ENCODE measurements around the gene SPIRE1.
"Not testable (repeated sequence)": the region's sequence is repeated elsewhere in the genome, so short reads cannot be mapped to it uniquely, and the experiment has no call there.

The SPIRE1 gene

DNA sequence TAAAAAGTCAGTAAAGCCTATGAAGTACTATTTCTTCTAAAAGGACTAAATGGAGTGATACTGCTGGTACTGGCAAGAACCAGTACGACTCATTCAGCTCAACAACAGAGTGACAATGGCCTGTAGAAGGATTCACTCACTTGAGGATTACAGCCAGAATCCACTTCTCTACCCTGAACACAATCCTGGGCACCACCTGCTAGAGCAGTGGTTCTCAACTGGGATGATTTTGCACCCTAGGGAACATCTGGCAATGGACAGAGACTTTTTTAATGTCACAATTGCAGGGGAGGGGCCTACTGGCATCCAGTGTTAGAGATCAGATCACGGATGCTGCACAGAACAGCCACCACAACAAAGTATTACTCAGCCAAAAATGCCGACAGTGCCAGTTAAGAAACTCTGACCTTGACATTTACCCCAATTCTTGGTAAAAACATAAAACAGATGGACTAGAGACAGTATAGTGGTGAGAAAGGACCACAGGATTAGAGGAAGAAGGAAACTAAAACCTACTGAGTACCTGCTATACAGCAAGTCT lies 5.0 kb downstream of the SPIRE1 start:
- H3K27ac ChIP-seq: peak overlapping the region; percentile 9
- no peak overlapping the region for H3K9ac ChIP-seq
- no peak overlapping the region for H3K4me3 ChIP-seq (ENCODE audit: low read depth, low read length)
- H3K4me2 ChIP-seq (ENCODE audit: low read length): peak overlapping the region; percentile 28
- H3K79me2 ChIP-seq: peaks cover 20% of the 10 kb centered on the region
- no peaks in the 10 kb centered on the region for H3K9me3 ChIP-seq (ENCODE audit: control insufficient read depth, low read length)
- no peaks in the 10 kb centered on the region for H3K27me3 ChIP-seq (ENCODE audit: control insufficient read depth, insufficient read depth, low read length)
- TF ChIP-seq, protein P1, sequence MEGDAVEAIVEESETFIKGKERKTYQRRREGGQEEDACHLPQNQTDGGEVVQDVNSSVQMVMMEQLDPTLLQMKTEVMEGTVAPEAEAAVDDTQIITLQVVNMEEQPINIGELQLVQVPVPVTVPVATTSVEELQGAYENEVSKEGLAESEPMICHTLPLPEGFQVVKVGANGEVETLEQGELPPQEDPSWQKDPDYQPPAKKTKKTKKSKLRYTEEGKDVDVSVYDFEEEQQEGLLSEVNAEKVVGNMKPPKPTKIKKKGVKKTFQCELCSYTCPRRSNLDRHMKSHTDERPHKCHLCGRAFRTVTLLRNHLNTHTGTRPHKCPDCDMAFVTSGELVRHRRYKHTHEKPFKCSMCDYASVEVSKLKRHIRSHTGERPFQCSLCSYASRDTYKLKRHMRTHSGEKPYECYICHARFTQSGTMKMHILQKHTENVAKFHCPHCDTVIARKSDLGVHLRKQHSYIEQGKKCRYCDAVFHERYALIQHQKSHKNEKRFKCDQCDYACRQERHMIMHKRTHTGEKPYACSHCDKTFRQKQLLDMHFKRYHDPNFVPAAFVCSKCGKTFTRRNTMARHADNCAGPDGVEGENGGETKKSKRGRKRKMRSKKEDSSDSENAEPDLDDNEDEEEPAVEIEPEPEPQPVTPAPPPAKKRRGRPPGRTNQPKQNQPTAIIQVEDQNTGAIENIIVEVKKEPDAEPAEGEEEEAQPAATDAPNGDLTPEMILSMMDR (IDR thresholded peaks at IDR 0.05): no peak
- H3K36me3 ChIP-seq (ENCODE audit: control insufficient read depth, insufficient read depth, low read length): no peaks in the 10 kb centered on the region
- H2AFZ ChIP-seq: no peak overlapping the region
- H3K4me1 ChIP-seq: peaks cover 9% of the 10 kb centered on the region

DNA sequence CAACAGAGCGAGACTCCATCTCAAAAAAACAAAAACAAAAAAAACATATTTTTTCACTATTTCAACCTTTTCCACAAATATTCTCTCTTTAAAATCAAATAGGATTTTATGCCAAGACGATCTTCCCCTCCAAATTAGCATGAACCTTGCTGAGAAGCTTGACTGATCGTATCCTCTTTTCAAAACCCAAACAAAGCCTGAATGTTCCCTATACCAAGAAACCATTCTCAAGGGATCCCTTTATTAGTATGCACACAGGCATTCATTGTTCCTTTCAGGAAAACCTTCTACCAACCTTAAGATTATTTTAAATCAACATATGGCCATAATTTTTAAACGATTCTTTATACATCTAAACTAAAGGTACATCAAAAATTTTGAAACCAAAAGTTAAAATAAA lies 6.3 kb downstream of the SPIRE1 start:
- H3K9me3 ChIP-seq (ENCODE audit: control insufficient read depth, low read length): no peaks in the 10 kb centered on the region
- no peaks in the 10 kb centered on the region for H3K36me3 ChIP-seq (ENCODE audit: control insufficient read depth, insufficient read depth, low read length)
- H3K4me1 ChIP-seq: peaks cover 9% of the 10 kb centered on the region
- no peak overlapping the region for H2AFZ ChIP-seq
- no peaks in the 10 kb centered on the region for H3K27me3 ChIP-seq (ENCODE audit: control insufficient read depth, insufficient read depth, low read length)
- TF ChIP-seq, protein P1 (IDR thresholded peaks at IDR 0.05): no peak
- no peak overlapping the region for H3K4me3 ChIP-seq (ENCODE audit: low read depth, low read length)
- H3K27ac ChIP-seq: no peak overlapping the region
- H3K9ac ChIP-seq: no peak overlapping the region
- no peak overlapping the region for H3K4me2 ChIP-seq (ENCODE audit: low read length)
- H3K79me2 ChIP-seq: peaks cover 25% of the 10 kb centered on the region

DNA sequence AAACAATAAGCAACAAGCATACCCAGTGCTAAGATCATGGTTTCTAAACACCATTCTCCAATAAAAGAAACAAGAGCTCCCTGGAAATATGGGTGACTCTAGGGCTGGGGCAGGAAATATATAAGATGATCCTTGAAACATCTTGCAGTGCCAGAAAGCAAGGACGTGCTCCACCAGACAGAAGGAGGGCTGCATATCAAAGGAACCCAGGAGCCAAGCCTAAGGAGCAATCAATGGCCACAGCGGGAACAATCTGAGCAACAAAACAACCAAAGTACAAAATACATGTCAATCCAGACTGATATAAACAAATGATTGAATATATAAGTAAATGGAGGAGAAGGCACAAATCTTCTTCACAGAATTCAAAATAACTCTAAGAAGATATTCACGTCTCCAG lies 10.1 kb downstream of the SPIRE1 start:
- Histone ChIP-seq H3K4me2 (ENCODE audit: low read length) (no peak overlapping the region), H3K79me2 (peaks cover 35% of the 10 kb centered on the region), H2AFZ (no peak overlapping the region), H3K27me3 (ENCODE audit: control insufficient read depth, insufficient read depth, low read length) (no peaks in the 10 kb centered on the region), H3K4me1 (peaks cover 9% of the 10 kb centered on the region), H3K4me3 (ENCODE audit: low read depth, low read length) (no peak overlapping the region), H3K36me3 (ENCODE audit: control insufficient read depth, insufficient read depth, low read length) (no peaks in the 10 kb centered on the region), H3K27ac (no peak overlapping the region), H3K9me3 (ENCODE audit: control insufficient read depth, low read length) (no peaks in the 10 kb centered on the region), H3K9ac (no peak overlapping the region)
- TF ChIP-seq, protein P1 (IDR thresholded peaks at IDR 0.05): no peak

DNA sequence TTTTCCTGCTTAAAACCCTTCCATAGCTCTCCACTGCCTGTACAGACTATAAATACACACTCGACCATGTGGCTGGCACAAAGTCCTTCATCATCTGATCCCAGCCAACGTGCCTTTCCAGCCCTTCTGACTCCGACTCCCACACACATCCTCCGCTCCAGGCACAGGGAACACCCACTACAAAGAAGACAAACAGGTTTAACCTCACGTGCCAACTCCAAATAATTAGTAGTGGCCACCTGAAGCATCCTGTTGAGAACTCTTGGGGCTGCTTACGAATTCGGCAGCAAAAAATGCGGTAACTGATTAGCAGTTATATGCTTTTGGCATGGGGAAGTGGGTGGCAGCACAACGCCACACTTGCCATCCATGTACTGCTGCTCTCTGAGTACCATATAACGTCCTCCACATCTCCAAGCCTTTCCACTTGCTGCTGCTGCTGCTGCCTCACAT lies 12.1 kb downstream of the SPIRE1 start:
- Histone ChIP-seq H3K27ac (no peak overlapping the region), H3K79me2 (peaks cover 36% of the 10 kb centered on the region), H3K9ac (no peak overlapping the region), H3K27me3 (ENCODE audit: control insufficient read depth, insufficient read depth, low read length) (no peaks in the 10 kb centered on the region), H3K36me3 (ENCODE audit: control insufficient read depth, insufficient read depth, low read length) (no peaks in the 10 kb centered on the region), H3K4me2 (ENCODE audit: low read length) (no peak overlapping the region), H3K9me3 (ENCODE audit: control insufficient read depth, low read length) (no peaks in the 10 kb centered on the region), H3K4me1 (peaks cover 4% of the 10 kb centered on the region), H2AFZ (no peak overlapping the region), H3K4me3 (ENCODE audit: low read depth, low read length) (no peak overlapping the region)
- TF ChIP-seq, protein P1 (IDR thresholded peaks at IDR 0.05): no peak

DNA sequence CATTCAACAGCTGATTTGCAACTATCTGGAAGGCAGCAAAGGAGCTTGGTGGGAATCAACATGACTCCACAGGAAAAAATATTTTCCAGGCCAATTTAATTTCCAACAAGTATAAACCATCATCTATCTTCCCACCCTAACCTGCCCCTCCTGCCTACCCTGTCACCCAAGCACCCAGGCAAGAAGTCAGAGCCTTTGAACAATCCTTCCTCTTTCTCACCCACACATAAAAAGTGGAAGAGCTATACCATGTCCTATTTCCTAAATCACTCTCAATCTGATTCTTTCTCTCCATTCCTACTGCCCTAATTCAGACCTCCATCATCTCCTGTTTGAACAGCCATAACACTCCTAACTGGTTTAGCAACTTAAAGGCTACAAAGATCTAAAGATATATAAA lies 12.7 kb downstream of the SPIRE1 start:
- Histone ChIP-seq H3K27me3 (ENCODE audit: control insufficient read depth, insufficient read depth, low read length) (no peaks in the 10 kb centered on the region), H3K36me3 (ENCODE audit: control insufficient read depth, insufficient read depth, low read length) (no peaks in the 10 kb centered on the region), H3K9me3 (ENCODE audit: control insufficient read depth, low read length) (no peaks in the 10 kb centered on the region), H3K9ac (no peak overlapping the region), H3K4me2 (ENCODE audit: low read length) (no peak overlapping the region), H3K4me1 (peaks cover 4% of the 10 kb centered on the region), H3K27ac (no peak overlapping the region), H2AFZ (no peak overlapping the region), H3K79me2 (peaks cover 36% of the 10 kb centered on the region), H3K4me3 (ENCODE audit: low read depth, low read length) (no peak overlapping the region)
- TF ChIP-seq, protein P1 (IDR thresholded peaks at IDR 0.05): no peak

DNA sequence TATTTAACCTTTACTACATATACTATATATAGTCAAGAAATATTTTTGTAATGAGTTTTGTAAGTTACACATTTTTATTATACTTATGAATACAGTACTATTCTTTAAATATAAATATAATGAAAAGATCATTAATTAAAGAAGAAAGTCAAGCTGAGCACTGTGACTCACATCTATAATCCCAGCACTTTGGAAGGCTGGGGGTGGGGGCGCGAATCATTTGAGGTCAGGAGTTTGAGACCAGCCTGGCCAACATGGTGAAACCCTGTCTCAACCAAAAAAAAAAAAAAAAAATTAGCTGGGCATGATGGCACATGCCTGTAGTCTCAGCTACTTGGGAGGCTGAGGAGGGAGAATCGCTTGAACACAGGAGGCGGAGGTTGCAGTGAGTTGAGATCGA lies 14.2 kb downstream of the SPIRE1 start:
- H3K4me2 ChIP-seq (ENCODE audit: low read length); H3K4me3 ChIP-seq (ENCODE audit: low read depth, low read length); H3K36me3 ChIP-seq (ENCODE audit: control insufficient read depth, insufficient read depth, low read length); H3K27me3 ChIP-seq (ENCODE audit: control insufficient read depth, insufficient read depth, low read length); H2AFZ ChIP-seq; H3K9ac ChIP-seq; H3K27ac ChIP-seq; H3K9me3 ChIP-seq (ENCODE audit: control insufficient read depth, low read length); H3K4me1 ChIP-seq: not testable (repeated sequence)
- H3K79me2 ChIP-seq: peaks cover 26% of the 10 kb centered on the region
